ENCODE measurements around the gene IGFBP5. TPM values are rescaled to one million over a fixed set of nuclear protein-coding genes. Genes with fewer than 3 reads are reported as not detected.

IGFBP5 gene
- total and polyA plus RNA-seq, 7 donors: 13.6 to 773 (median 254) TPM

DNA sequence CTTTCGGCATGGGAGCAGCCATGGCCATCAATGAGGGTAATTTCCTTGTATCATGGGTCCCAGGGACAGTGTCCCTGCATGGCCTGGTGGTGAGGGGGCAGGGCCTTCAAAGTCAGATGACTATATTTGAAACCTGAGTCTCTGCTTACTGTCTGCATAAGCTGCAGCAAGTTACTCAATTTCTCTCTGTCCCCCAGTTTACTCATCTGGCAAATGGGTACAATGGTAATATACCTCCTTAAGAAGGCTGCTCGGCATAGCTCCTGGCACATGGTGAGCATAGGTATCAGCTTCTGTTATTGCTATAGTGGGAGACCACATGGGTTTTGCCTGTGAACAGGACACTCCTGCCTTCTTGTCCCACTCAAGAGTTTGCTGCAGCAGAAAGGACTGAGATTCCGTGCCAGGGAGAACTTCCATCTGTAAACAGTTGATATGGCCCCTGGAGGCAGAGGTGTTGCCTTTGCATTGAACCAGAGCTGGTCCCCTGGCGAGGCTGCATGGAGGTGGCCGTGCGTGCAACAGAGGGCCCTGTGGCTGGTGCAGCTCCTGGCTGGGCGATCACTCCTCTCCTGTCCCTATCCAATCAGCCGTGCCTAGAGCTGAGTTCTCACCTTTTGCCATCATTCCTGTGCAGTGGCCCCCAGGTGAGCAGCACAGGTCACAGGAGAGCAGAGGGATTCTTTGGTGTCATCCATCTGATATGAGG, 22.7 kb upstream of the IGFBP5 start:
- intact Hi-C loops (cut with DNase I): no loop called here
- H3K4me3 ChIP-seq: no peak overlapping the region

DNA sequence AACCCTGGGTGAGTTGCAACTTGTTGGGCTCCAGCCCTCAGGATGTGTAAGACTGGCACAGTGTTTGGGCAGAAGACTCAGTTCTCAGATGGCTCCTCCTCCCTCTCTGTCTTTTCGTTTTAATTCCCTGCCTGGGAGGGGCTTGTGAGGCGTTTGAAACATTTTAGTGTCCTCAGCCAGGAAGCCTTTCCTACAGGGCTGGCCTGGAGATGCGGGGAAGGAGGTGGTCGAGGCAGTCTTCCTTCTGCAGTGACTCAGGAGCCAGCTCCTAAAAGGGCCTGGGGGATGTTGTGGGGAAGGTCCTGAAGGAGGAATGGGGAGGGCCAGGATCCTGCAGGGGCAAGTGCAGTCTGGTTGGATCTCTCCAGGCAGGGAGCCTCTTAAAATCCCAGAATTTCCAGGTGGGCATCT, 22.1 kb upstream of the IGFBP5 start:
- no peaks in the 10 kb centered on the region for H3K9me3 ChIP-seq
- 35 to 37% methylated on average over 4 of the region's 4 CpGs for WGBS, 2 donors
- intact Hi-C loops (cut with DNase I): no loop called here
- no peaks in the 10 kb centered on the region for H3K36me3 ChIP-seq
- peak overlapping the region in 3 of 4 donors; percentile 38 to 43 (median 41) for H3K27ac ChIP-seq
- H3K4me3 ChIP-seq: no peak overlapping the region
- DNase-seq: no peak
- TF ChIP-seq, protein P1, sequence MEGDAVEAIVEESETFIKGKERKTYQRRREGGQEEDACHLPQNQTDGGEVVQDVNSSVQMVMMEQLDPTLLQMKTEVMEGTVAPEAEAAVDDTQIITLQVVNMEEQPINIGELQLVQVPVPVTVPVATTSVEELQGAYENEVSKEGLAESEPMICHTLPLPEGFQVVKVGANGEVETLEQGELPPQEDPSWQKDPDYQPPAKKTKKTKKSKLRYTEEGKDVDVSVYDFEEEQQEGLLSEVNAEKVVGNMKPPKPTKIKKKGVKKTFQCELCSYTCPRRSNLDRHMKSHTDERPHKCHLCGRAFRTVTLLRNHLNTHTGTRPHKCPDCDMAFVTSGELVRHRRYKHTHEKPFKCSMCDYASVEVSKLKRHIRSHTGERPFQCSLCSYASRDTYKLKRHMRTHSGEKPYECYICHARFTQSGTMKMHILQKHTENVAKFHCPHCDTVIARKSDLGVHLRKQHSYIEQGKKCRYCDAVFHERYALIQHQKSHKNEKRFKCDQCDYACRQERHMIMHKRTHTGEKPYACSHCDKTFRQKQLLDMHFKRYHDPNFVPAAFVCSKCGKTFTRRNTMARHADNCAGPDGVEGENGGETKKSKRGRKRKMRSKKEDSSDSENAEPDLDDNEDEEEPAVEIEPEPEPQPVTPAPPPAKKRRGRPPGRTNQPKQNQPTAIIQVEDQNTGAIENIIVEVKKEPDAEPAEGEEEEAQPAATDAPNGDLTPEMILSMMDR (IDR thresholded peaks at IDR 0.05): no peak
- peak in 1 of 4 donors; percentile 27 for TF ChIP-seq POLR2AphosphoS5 (IDR thresholded peaks at IDR 0.05)
- H3K27me3 ChIP-seq: no peaks in the 10 kb centered on the region
- peaks cover 0 to 68% (median 36%) of the 10 kb centered on the region in 4 donors for H3K4me1 ChIP-seq

More for the DNA sequence above, 22.7 kb upstream of the IGFBP5 start:
- no peak for DNase-seq
- 88 to 94% methylated on average over 8 of the region's 8 CpGs for WGBS, 2 donors
- Histone ChIP-seq H3K4me1 (peaks cover 0 to 68% (median 36%) of the 10 kb centered on the region in 4 donors), H3K27me3 (no peaks in the 10 kb centered on the region), H3K9me3 (no peaks in the 10 kb centered on the region), H3K27ac (peak overlapping the region in 3 of 4 donors; percentile 38 to 43 (median 41)), H3K36me3 (no peaks in the 10 kb centered on the region)
- TF ChIP-seq, protein P1 (IDR thresholded peaks at IDR 0.05): no peak
- no peak for TF ChIP-seq EP300 (IDR thresholded peaks at IDR 0.05)
- TF ChIP-seq POLR2AphosphoS5 (IDR thresholded peaks at IDR 0.05): no peak
- TF ChIP-seq POLR2A (IDR thresholded peaks at IDR 0.05): no peak

DNA sequence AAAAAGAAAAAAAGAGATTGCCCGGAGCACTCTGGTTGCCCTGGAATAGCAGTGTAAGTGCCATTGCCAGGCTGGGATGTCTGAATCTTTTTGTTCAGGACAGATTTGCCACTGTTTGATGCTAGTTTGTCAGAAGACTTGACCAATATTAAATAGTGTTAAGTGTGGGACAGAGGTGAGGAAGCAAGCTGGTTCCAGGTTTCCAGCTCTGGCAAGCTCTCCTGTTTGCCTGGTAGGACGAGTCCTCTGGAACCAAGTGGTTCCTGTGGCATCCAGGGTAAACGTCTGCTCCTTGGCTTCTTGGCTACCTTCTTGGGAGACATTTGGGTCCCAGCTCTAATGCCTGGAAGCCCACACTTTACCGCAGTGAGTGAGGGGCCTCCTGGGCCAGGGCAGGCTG, 20.8 kb upstream of the IGFBP5 start:
- no peaks in the 10 kb centered on the region for H3K27me3 ChIP-seq
- peak overlapping the region in 3 of 4 donors; percentile 8 to 58 (median 51) for H3K27ac ChIP-seq
- H3K4me1 ChIP-seq: peaks cover 0 to 75% (median 42%) of the 10 kb centered on the region in 4 donors
- WGBS, 2 donors: 63 to 79% methylated on average over 4 of the region's 4 CpGs
- H3K9me3 ChIP-seq: no peaks in the 10 kb centered on the region
- TF ChIP-seq EP300 (IDR thresholded peaks at IDR 0.05) (no peak), POLR2AphosphoS5 (IDR thresholded peaks at IDR 0.05) (no peak), POLR2A (IDR thresholded peaks at IDR 0.05) (no peak)
- TF ChIP-seq, protein P1 (IDR thresholded peaks at IDR 0.05): no peak
- H3K36me3 ChIP-seq: no peaks in the 10 kb centered on the region
- intact Hi-C loops (cut with DNase I): no loop called here
- no peak overlapping the region for H3K4me3 ChIP-seq
- DNase-seq: no peak

DNA sequence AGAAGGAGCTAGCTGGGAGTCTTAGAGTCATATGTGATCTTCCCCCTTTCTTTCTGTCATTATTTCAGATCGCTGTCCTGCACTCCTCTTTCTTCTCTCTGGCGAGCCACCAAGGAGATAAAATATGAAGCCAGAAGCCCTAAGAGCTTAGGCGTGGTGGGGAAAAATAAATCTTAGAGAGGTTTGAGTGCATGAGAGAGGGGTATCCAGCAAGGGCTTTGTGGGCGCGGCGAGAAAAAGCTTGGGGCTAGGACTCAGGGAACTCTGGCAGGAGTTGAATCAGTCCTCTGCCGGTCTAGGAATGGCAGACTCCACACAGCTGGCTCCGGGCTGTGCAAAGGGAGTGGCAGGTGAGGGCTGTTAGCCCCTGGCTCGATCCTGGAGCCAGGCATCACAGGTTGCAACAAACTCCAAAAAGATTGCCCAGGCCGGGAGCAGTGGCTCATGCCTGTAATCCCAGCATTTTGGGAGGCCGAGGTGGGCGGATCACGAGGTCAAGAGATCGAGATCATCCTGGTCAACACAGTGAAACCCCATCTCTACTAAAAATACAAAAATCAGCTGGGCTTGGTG, 20.1 kb upstream of the IGFBP5 start:
- DNase-seq: no peak
- TF ChIP-seq EP300 (IDR thresholded peaks at IDR 0.05) (no peak), POLR2AphosphoS5 (IDR thresholded peaks at IDR 0.05) (no peak), POLR2A (IDR thresholded peaks at IDR 0.05) (no peak)
- TF ChIP-seq, protein P1 (IDR thresholded peaks at IDR 0.05): no peak
- peaks cover 0 to 75% (median 48%) of the 10 kb centered on the region in 4 donors for H3K4me1 ChIP-seq

More for the DNA sequence above, 20.1 kb upstream of the IGFBP5 start:
- intact Hi-C loops (cut with DNase I): no loop called here
- WGBS, 2 donors: 72 to 78% methylated on average over 14 of the region's 14 CpGs
- Histone ChIP-seq H3K36me3 (no peaks in the 10 kb centered on the region), H3K27ac (peak overlapping the region; percentile 45 to 66 (median 54)), H3K4me3 (no peak overlapping the region), H3K27me3 (no peaks in the 10 kb centered on the region), H3K9me3 (no peaks in the 10 kb centered on the region)

Measured in sigmoid colon (tissue), 7 donors.